Fibroblast of lung (primary cell): ENCODE measurements around the gene CLP1. TPM values are rescaled to one million over a fixed set of nuclear protein-coding genes. Genes with fewer than 3 reads are reported as not detected.

Source experiments
- DNase-seq, 2 donors: peaks; one replicate each; pipeline versions ENCODE4 v3.0.0 to v3.0.0-alpha.2; 2010; ENCODE audit warnings: low read depth in 2 of 2
- H2AFZ ChIP-seq: 2 replicates; pipeline ENCODE4 v1.5.1; 2012; ENCODE audit warnings: low read length, control low read depth, inconsistent platforms
- H3K27ac ChIP-seq: 2 replicates; pipeline ENCODE4 v1.5.1; 2011; ENCODE audit warnings: low read length, control low read depth; ENCODE audit not compliant: insufficient read depth
- H3K27me3 ChIP-seq: 2 replicates; pipeline ENCODE4 v1.5.1; 2011; ENCODE audit warnings: mild to moderate bottlenecking, low read length; ENCODE audit not compliant: control insufficient read depth, insufficient read depth
- H3K36me3 ChIP-seq: 2 replicates; pipeline ENCODE4 v1.5.1; 2011; ENCODE audit warnings: low read length; ENCODE audit not compliant: control insufficient read depth, insufficient read depth
- H3K4me1 ChIP-seq: 2 replicates; pipeline ENCODE4 v1.5.1; 2011; ENCODE audit warnings: low read length; ENCODE audit not compliant: control insufficient read depth, insufficient read depth; ENCODE audit errors: extremely low read depth
- H3K4me2 ChIP-seq: 2 replicates; pipeline ENCODE4 v1.5.1; 2011; ENCODE audit warnings: low read length, control low read depth; ENCODE audit not compliant: insufficient read depth; ENCODE audit errors: extremely low read depth
- H3K4me3 ChIP-seq, 4 experiments: fragments of 200-600 bp in 1 of 4; sonication (generic) in 1 of 4; replicated peaks in 1 of 4; 2 replicates each; pipeline ENCODE4 v1.5.1; 2011 to 2016; ENCODE audit warnings: low read length in 4 of 4, low read depth in 3 of 4, mild to moderate bottlenecking in 3 of 4, control low read depth in 2 of 4, inconsistent platforms in 1 of 4, mixed read lengths in 1 of 4; ENCODE audit not compliant: insufficient read depth in 1 of 4; ENCODE audit errors: control extremely low read depth in 1 of 4
- H3K79me2 ChIP-seq: 2 replicates; pipeline ENCODE4 v1.5.1; 2012; ENCODE audit warnings: mild to moderate bottlenecking, low read length, inconsistent platforms; ENCODE audit not compliant: control insufficient read depth, insufficient read depth
- H3K9ac ChIP-seq: 2 replicates; pipeline ENCODE4 v1.5.1; 2011; ENCODE audit warnings: mild to moderate bottlenecking, low read length, control low read depth; ENCODE audit not compliant: insufficient read depth
- H3K9me3 ChIP-seq: 2 replicates; pipeline ENCODE4 v1.5.1; 2012; ENCODE audit warnings: low read depth, low read length; ENCODE audit not compliant: control insufficient read depth, insufficient read depth
- H4K20me1 ChIP-seq: 2 replicates; pipeline ENCODE4 v1.5.1; 2011; ENCODE audit warnings: low read length; ENCODE audit not compliant: control insufficient read depth, insufficient read depth; ENCODE audit errors: extremely low read depth
- CTCF ChIP-seq, 2 donors: IDR thresholded peaks in 1 of 2; conservative IDR thresholded peaks in 1 of 2; 1 replicate in 1 of 2; 2 replicates in 1 of 2; pipeline ENCODE4 v1.5.1; 2011 to 2012; ENCODE audit warnings: low read length in 2 of 2, control low read depth in 1 of 2, inconsistent platforms in 1 of 2, low read depth in 1 of 2, mild to moderate bottlenecking in 1 of 2
- EZH2 ChIP-seq: IDR thresholded peaks from 2 replicates; pipeline ENCODE4 v1.5.1; 2012; ENCODE audit warnings: low read length, control low read depth, mild to moderate bottlenecking; ENCODE audit errors: missing control alignments
- polyA plus RNA-seq, 2 donors: library from polyadenylated mRNA; depleted of rRNA in 1 of 2; stranded (reverse) in 1 of 2; unstranded in 1 of 2; fragments of >200 nt; gene quantifications; 2 replicates each; pipeline ENCODE4 v1.2.1, GENCODE V29; 2011 to 2012; ENCODE audit warnings: missing spikeins in 1 of 2
- total RNA-seq: library from RNA; depleted of rRNA; stranded (reverse); fragments of >200 nt; gene quantifications from 2 replicates; pipeline ENCODE4 v1.2.1, GENCODE V29; 2014

CLP1 gene
- total and polyA plus RNA-seq, 2 donors (not counting 1 experiment from before 2014, with no cell fraction given), result 13.2 to 24.1 TPM

- DNase-seq, result no peak
- H3K9me3 ChIP-seq, result no peaks in the 10 kb centered on the region
- H3K4me2 ChIP-seq, result no peak overlapping the region
- peaks cover 23% of the 10 kb centered on the region for H3K4me1 ChIP-seq
- TF ChIP-seq EZH2 (peak; percentile 47), CTCF (conservative IDR thresholded peaks at IDR 0.05 in 1 of 2, IDR thresholded peaks at IDR 0.05 in 1 of 2; ENCODE audit: low read depth in 1 of 2, low read length in 2 of 2) (no peak)
- peaks cover 4% of the 10 kb centered on the region for H3K79me2 ChIP-seq
- H3K9ac ChIP-seq, result no peak overlapping the region
- H3K36me3 ChIP-seq, result no peaks in the 10 kb centered on the region
- peaks cover 26% of the 10 kb centered on the region for H3K27me3 ChIP-seq
- no peak overlapping the region for H2AFZ ChIP-seq
- H3K4me3 ChIP-seq, result peak overlapping the region in 1 of 4 experiments; percentile 27
- no peak overlapping the region for H3K27ac ChIP-seq
- H4K20me1 ChIP-seq, result no peaks in the 10 kb centered on the region
Measured at GRCh38 chr11:57646799-57647303, 10.7 kb upstream of the CLP1 start.

GRCh38 chr11:57647372-57647771, 10.2 kb upstream of the CLP1 start:
- Histone ChIP-seq H3K79me2 (peaks cover 2% of the 10 kb centered on the region), H3K4me2 (peak overlapping the region; percentile 36), H3K9ac (no peak overlapping the region), H3K27me3 (peaks cover 26% of the 10 kb centered on the region), H3K4me3 (peak overlapping the region in 1 of 4 experiments; percentile 27), H4K20me1 (no peaks in the 10 kb centered on the region), H2AFZ (no peak overlapping the region), H3K27ac (no peak overlapping the region), H3K4me1 (peaks cover 23% of the 10 kb centered on the region), H3K36me3 (no peaks in the 10 kb centered on the region), H3K9me3 (no peaks in the 10 kb centered on the region)
- DNase-seq, result no peak
- peak; percentile 27 for TF ChIP-seq EZH2
- no peak for TF ChIP-seq CTCF (conservative IDR thresholded peaks at IDR 0.05 in 1 of 2, IDR thresholded peaks at IDR 0.05 in 1 of 2; ENCODE audit: low read depth in 1 of 2, low read length in 2 of 2)

- no peak for DNase-seq
- Histone ChIP-seq H3K4me1 (peaks cover 23% of the 10 kb centered on the region), H3K9me3 (no peaks in the 10 kb centered on the region), H3K4me2 (peak overlapping the region; percentile 63), H2AFZ (no peak overlapping the region), H3K9ac (no peak overlapping the region), H4K20me1 (no peaks in the 10 kb centered on the region), H3K27me3 (peaks cover 26% of the 10 kb centered on the region), H3K79me2 (no peaks in the 10 kb centered on the region), H3K4me3 (peak overlapping the region in 2 of 4 experiments; percentile 76 to 78), H3K36me3 (no peaks in the 10 kb centered on the region), H3K27ac (no peak overlapping the region)
- TF ChIP-seq EZH2 (no peak), CTCF (conservative IDR thresholded peaks at IDR 0.05 in 1 of 2, IDR thresholded peaks at IDR 0.05 in 1 of 2; ENCODE audit: low read depth in 1 of 2, low read length in 2 of 2) (no peak)
Measured at GRCh38 chr11:57647960-57648800, 9.4 kb upstream of the CLP1 start.
